ENCODE measurements around the gene PLEKHA8.

GRCh38 chr7:30154111-30154587 lies 125.9 kb downstream of the PLEKHA8 start:
- TF ChIP-seq, protein P1, sequence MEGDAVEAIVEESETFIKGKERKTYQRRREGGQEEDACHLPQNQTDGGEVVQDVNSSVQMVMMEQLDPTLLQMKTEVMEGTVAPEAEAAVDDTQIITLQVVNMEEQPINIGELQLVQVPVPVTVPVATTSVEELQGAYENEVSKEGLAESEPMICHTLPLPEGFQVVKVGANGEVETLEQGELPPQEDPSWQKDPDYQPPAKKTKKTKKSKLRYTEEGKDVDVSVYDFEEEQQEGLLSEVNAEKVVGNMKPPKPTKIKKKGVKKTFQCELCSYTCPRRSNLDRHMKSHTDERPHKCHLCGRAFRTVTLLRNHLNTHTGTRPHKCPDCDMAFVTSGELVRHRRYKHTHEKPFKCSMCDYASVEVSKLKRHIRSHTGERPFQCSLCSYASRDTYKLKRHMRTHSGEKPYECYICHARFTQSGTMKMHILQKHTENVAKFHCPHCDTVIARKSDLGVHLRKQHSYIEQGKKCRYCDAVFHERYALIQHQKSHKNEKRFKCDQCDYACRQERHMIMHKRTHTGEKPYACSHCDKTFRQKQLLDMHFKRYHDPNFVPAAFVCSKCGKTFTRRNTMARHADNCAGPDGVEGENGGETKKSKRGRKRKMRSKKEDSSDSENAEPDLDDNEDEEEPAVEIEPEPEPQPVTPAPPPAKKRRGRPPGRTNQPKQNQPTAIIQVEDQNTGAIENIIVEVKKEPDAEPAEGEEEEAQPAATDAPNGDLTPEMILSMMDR (IDR thresholded peaks at IDR 0.05 in 4 of 5, conservative IDR thresholded peaks at IDR 0.05 in 1 of 5) = no peak
- TF ChIP-seq POLR2A (IDR thresholded peaks at IDR 0.05) = no peak
